HEK293 (cell line): ENCODE measurements around the gene ARMC2.

Experiments used
- HOXA7 ChIP-seq: sonication (generic); formaldehyde crosslinking; IDR thresholded peaks from 2 replicates; pipeline ENCODE4 v1.8.1; 2022; ENCODE audit warnings: missing genetic modification reagents, borderline replicate concordance
- HOXD13 ChIP-seq: sonication (generic); formaldehyde crosslinking; IDR thresholded peaks from 2 replicates; pipeline ENCODE4 v1.8.0; 2022; ENCODE audit warnings: missing genetic modification reagents, borderline replicate concordance
- IKZF3 ChIP-seq: fragments of 450-650 bp; IDR thresholded peaks from 2 replicates; pipeline ENCODE4 v1.5.0; 2018; ENCODE audit warnings: missing biosample characterization, mild to moderate bottlenecking, missing genetic modification characterization, moderate library complexity
- KLF9 ChIP-seq: fragments of 450-650 bp; formaldehyde crosslinking; IDR thresholded peaks from 2 replicates; pipeline ENCODE4 v1.5.1; 2016; ENCODE audit warnings: missing biosample characterization, missing genetic modification characterization, low read depth
- YY2 ChIP-seq: fragments of 450-650 bp; formaldehyde crosslinking; IDR thresholded peaks from 2 replicates; pipeline ENCODE4 v1.5.1; 2016; ENCODE audit warnings: missing biosample characterization, missing genetic modification characterization
- ZNF148 ChIP-seq: fragments of 450-650 bp; formaldehyde crosslinking; IDR thresholded peaks from 2 replicates; pipeline ENCODE4 v1.5.0; 2017; ENCODE audit warnings: missing biosample characterization, missing genetic modification characterization, borderline replicate concordance
- ZNF394 ChIP-seq: fragments of 450-650 bp; formaldehyde crosslinking; IDR thresholded peaks from 2 replicates; pipeline ENCODE4 v1.5.1; 2016; ENCODE audit warnings: missing biosample characterization, missing genetic modification characterization, mild to moderate bottlenecking, moderate library complexity, borderline replicate concordance
- ZNF423 ChIP-seq: fragments of 450-650 bp; formaldehyde crosslinking; IDR thresholded peaks from 2 replicates; pipeline ENCODE4 v1.5.1; 2016; ENCODE audit warnings: missing biosample characterization, missing genetic modification characterization
- ZNF544 ChIP-seq: fragments of 450-650 bp; formaldehyde crosslinking; IDR thresholded peaks from 2 replicates; pipeline ENCODE4 v1.5.0; 2017; ENCODE audit warnings: missing biosample characterization, missing genetic modification characterization
- ZNF555 ChIP-seq: fragments of 450-650 bp; formaldehyde crosslinking; conservative IDR thresholded peaks from 2 replicates; pipeline ENCODE4 v1.5.1; 2017; ENCODE audit warnings: missing biosample characterization, mild to moderate bottlenecking, missing genetic modification characterization, inconsistent platforms
- ZNF558 ChIP-seq: fragments of 450-650 bp; formaldehyde crosslinking; IDR thresholded peaks from 2 replicates; pipeline ENCODE4 v1.5.1; 2016; ENCODE audit warnings: missing biosample characterization, missing genetic modification characterization
- ZNF600 ChIP-seq: fragments of 450-650 bp; formaldehyde crosslinking; IDR thresholded peaks from 2 replicates; pipeline ENCODE4 v1.5.1; 2016; ENCODE audit warnings: missing biosample characterization, missing genetic modification characterization
- ZNF677 ChIP-seq: fragments of 450-650 bp; IDR thresholded peaks from 2 replicates; pipeline ENCODE4 v1.5.0; 2018; ENCODE audit warnings: missing biosample characterization, mild to moderate bottlenecking, missing genetic modification characterization, moderate library complexity
- ZNF692 ChIP-seq: fragments of 450-650 bp; formaldehyde crosslinking; IDR thresholded peaks from 2 replicates; pipeline ENCODE4 v1.5.1; 2016; ENCODE audit warnings: missing biosample characterization, missing genetic modification characterization
- ZNF792 ChIP-seq: fragments of 450-650 bp; formaldehyde crosslinking; IDR thresholded peaks from 2 replicates; pipeline ENCODE4 v1.5.1; 2016; ENCODE audit warnings: missing biosample characterization, missing genetic modification characterization
- ZNF830 ChIP-seq: fragments of 450-650 bp; IDR thresholded peaks from 2 replicates; pipeline ENCODE4 v1.5.0; 2018; ENCODE audit warnings: missing biosample characterization, missing genetic modification characterization, low read depth, mild to moderate bottlenecking, moderate library complexity
- ZSCAN16 ChIP-seq: fragments of 450-650 bp; formaldehyde crosslinking; IDR thresholded peaks from 2 replicates; pipeline ENCODE4 v1.5.1; 2016; ENCODE audit warnings: missing biosample characterization, missing genetic modification characterization
- TF ChIP-seq, protein P1 (sequence below): fragments of 450-650 bp; formaldehyde crosslinking; IDR thresholded peaks from 2 replicates; pipeline ENCODE4 v1.5.1; 2016; ENCODE audit warnings: missing biosample characterization, missing genetic modification characterization
- TF ChIP-seq, protein P2 (sequence below): fragments of 450-650 bp; formaldehyde crosslinking; optimal IDR thresholded peaks from 2 replicates; pipeline ENCODE3; 2016; ENCODE audit warnings: missing biosample characterization, mild to moderate bottlenecking, missing genetic modification characterization
- TF ChIP-seq, protein P3 (sequence below): fragments of 450-650 bp; formaldehyde crosslinking; IDR thresholded peaks from 2 replicates; pipeline ENCODE4 v1.5.1; 2016; ENCODE audit warnings: missing biosample characterization, missing genetic modification characterization, low read depth
- TF ChIP-seq, protein P4 (sequence below): fragments of 450-650 bp; formaldehyde crosslinking; IDR thresholded peaks from 2 replicates; pipeline ENCODE4 v1.5.1; 2016; ENCODE audit warnings: missing biosample characterization, missing genetic modification characterization
- TF ChIP-seq, protein P5 (sequence below): fragments of 450-650 bp; formaldehyde crosslinking; conservative IDR thresholded peaks from 2 replicates; pipeline ENCODE4 v1.5.1; 2016; ENCODE audit warnings: low read depth, missing biosample characterization, missing genetic modification characterization

The ARMC2 gene

GRCh38 chr6:108897371-108897770 is 49.1 kb downstream of the ARMC2 start (continued):
- TF ChIP-seq, protein P1, sequence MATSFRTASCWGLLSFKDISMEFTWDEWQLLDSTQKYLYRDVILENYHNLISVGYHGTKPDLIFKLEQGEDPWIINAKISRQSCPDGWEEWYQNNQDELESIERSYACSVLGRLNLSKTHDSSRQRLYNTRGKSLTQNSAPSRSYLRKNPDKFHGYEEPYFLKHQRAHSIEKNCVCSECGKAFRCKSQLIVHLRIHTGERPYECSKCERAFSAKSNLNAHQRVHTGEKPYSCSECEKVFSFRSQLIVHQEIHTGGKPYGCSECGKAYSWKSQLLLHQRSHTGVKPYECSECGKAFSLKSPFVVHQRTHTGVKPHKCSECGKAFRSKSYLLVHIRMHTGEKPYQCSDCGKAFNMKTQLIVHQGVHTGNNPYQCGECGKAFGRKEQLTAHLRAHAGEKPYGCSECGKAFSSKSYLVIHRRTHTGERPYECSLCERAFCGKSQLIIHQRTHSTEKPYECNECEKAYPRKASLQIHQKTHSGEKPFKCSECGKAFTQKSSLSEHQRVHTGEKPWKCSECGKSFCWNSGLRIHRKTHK (tag by site-specific recombination): no peak
- TF ChIP-seq ZNF394 (tag by site-specific recombination): peak; percentile 79; the same call in 1 of the 2 replicates
- TF ChIP-seq YY2 (tag by site-specific recombination): 0 out of 2 replicates have a peak, but pooled peaks have one; percentile 35
- peak; percentile 21; the same call in 1 of the 2 replicates for TF ChIP-seq ZNF558 (tag by site-specific recombination)
- TF ChIP-seq ZNF600 (tag by site-specific recombination): 0 out of 2 replicates have a peak, but pooled peaks have one; percentile 7
- TF ChIP-seq, protein P2, sequence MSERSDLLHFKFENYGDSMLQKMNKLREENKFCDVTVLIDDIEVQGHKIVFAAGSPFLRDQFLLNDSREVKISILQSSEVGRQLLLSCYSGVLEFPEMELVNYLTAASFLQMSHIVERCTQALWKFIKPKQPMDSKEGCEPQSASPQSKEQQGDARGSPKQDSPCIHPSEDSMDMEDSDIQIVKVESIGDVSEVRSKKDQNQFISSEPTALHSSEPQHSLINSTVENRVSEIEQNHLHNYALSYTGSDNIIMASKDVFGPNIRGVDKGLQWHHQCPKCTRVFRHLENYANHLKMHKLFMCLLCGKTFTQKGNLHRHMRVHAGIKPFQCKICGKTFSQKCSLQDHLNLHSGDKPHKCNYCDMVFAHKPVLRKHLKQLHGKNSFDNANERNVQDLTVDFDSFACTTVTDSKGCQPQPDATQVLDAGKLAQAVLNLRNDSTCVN: no peak
- no peak for TF ChIP-seq HOXD13
- TF ChIP-seq ZNF692 (tag by site-specific recombination): peak; percentile 41; the same call in 1 of the 2 replicates
- TF ChIP-seq, protein P3, sequence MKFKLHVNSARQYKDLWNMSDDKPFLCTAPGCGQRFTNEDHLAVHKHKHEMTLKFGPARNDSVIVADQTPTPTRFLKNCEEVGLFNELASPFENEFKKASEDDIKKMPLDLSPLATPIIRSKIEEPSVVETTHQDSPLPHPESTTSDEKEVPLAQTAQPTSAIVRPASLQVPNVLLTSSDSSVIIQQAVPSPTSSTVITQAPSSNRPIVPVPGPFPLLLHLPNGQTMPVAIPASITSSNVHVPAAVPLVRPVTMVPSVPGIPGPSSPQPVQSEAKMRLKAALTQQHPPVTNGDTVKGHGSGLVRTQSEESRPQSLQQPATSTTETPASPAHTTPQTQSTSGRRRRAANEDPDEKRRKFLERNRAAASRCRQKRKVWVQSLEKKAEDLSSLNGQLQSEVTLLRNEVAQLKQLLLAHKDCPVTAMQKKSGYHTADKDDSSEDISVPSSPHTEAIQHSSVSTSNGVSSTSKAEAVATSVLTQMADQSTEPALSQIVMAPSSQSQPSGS (tag by site-specific recombination): no peak
- TF ChIP-seq ZSCAN16 (tag by site-specific recombination): no peak
- TF ChIP-seq ZNF792: no peak
- TF ChIP-seq KLF9 (tag by site-specific recombination): peak; percentile 34; the same call in 1 of the 2 replicates
- TF ChIP-seq ZNF830: no peak
- no peak for TF ChIP-seq ZNF544 (tag by site-specific recombination)
- TF ChIP-seq ZNF148 (tag by site-specific recombination): no peak
- no peak for TF ChIP-seq HOXA7 (CRISPR knock-in tag)
- no peak for TF ChIP-seq ZNF423
- TF ChIP-seq, protein P4, sequence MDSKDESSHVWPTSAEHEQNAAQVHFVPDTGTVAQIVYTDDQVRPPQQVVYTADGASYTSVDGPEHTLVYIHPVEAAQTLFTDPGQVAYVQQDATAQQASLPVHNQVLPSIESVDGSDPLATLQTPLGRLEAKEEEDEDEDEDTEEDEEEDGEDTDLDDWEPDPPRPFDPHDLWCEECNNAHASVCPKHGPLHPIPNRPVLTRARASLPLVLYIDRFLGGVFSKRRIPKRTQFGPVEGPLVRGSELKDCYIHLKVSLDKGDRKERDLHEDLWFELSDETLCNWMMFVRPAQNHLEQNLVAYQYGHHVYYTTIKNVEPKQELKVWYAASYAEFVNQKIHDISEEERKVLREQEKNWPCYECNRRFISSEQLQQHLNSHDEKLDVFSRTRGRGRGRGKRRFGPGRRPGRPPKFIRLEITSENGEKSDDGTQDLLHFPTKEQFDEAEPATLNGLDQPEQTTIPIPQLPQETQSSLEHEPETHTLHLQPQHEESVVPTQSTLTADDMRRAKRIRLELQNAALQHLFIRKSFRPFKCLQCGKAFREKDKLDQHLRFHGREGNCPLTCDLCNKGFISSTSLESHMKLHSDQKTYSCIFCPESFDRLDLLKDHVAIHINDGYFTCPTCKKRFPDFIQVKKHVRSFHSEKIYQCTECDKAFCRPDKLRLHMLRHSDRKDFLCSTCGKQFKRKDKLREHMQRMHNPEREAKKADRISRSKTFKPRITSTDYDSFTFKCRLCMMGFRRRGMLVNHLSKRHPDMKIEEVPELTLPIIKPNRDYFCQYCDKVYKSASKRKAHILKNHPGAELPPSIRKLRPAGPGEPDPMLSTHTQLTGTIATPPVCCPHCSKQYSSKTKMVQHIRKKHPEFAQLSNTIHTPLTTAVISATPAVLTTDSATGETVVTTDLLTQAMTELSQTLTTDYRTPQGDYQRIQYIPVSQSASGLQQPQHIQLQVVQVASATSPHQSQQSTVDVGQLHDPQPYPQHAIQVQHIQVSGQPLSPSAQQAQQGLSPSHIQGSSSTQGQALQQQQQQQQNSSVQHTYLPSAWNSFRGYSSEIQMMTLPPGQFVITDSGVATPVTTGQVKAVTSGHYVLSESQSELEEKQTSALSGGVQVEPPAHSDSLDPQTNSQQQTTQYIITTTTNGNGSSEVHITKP (tag by site-specific recombination): peak; percentile 80
- TF ChIP-seq IKZF3 (tag by site-specific recombination): no peak
- TF ChIP-seq, protein P5, sequence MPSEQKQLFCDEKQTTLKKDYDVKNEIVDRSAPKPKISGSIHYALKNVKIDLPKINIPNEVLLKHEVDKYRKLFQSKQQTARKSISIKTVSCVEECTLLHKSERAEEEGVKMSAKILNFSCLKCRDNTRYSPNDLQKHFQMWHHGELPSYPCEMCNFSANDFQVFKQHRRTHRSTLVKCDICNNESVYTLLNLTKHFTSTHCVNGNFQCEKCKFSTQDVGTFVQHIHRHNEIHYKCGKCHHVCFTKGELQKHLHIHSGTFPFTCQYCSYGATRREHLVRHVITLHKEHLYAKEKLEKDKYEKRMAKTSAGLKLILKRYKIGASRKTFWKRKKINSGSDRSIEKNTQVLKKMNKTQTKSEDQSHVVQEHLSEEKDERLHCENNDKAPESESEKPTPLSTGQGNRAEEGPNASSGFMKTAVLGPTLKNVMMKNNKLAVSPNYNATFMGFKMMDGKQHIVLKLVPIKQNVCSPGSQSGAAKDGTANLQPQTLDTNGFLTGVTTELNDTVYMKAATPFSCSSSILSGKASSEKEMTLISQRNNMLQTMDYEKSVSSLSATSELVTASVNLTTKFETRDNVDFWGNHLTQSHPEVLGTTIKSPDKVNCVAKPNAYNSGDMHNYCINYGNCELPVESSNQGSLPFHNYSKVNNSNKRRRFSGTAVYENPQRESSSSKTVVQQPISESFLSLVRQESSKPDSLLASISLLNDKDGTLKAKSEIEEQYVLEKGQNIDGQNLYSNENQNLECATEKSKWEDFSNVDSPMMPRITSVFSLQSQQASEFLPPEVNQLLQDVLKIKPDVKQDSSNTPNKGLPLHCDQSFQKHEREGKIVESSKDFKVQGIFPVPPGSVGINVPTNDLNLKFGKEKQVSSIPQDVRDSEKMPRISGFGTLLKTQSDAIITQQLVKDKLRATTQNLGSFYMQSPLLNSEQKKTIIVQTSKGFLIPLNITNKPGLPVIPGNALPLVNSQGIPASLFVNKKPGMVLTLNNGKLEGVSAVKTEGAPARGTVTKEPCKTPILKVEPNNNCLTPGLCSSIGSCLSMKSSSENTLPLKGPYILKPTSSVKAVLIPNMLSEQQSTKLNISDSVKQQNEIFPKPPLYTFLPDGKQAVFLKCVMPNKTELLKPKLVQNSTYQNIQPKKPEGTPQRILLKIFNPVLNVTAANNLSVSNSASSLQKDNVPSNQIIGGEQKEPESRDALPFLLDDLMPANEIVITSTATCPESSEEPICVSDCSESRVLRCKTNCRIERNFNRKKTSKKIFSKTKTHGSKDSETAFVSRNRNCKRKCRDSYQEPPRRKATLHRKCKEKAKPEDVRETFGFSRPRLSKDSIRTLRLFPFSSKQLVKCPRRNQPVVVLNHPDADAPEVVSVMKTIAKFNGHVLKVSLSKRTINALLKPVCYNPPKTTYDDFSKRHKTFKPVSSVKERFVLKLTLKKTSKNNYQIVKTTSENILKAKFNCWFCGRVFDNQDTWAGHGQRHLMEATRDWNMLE (tag by site-specific recombination): 0 out of 2 replicates have a peak, but pooled peaks have one; percentile 39
- TF ChIP-seq ZNF555 (tag by site-specific recombination): no peak
- TF ChIP-seq ZNF677: no peak
